Bronchial epithelial cell (primary cell): ENCODE results near the gene PARD6G. TPM values are rescaled to one million over a fixed set of nuclear protein-coding genes. Genes with fewer than 3 reads are reported as not detected.

Experiments
- DNase-seq: peaks from one replicate; pipeline ENCODE4 v3.0.0-alpha.2; 2010; ENCODE audit warnings: low read depth
- FAIRE-seq: peaks from 2 replicates; lab custom pipeline; 2011; peaks lifted over from hg19 to GRCh38; lab: Jason Lieb, UNC
- H3K27me3 ChIP-seq: 2 replicates; pipeline ENCODE4 v1.5.1; 2011; ENCODE audit warnings: low read length; ENCODE audit not compliant: control insufficient read depth, insufficient read depth
- H3K36me3 ChIP-seq: 2 replicates; pipeline ENCODE4 v1.5.1; 2011; ENCODE audit warnings: low read length; ENCODE audit not compliant: control insufficient read depth, insufficient read depth
- H3K4me3 ChIP-seq: 2 replicates; pipeline ENCODE4 v1.5.1; 2011; ENCODE audit warnings: mild to moderate bottlenecking, low read depth, low read length, control low read depth
- CTCF ChIP-seq: IDR thresholded peaks from 2 replicates; pipeline ENCODE4 v1.5.1; 2011; ENCODE audit warnings: mild to moderate bottlenecking, moderate library complexity, low read length, control low read depth, inconsistent platforms; ENCODE audit not compliant: insufficient read depth, severe bottlenecking
- total RNA-seq: library from RNA; depleted of rRNA; stranded (reverse); fragments of >200 nt; gene quantifications from 2 replicates; pipeline ENCODE4 v1.2.1, GENCODE V29; 2014

The PARD6G gene
- total RNA-seq, 1 donor from 2014 or later = 13.2 TPM

GRCh38 chr18:80180778-80181564 lies 66.3 kb downstream of the PARD6G start:
- no peak for TF ChIP-seq CTCF
- H3K4me3 ChIP-seq = no peak overlapping the region
- DNase-seq (no peak), FAIRE-seq (no peak)
- H3K36me3 ChIP-seq = no peaks in the 10 kb centered on the region
- no peaks in the 10 kb centered on the region for H3K27me3 ChIP-seq

GRCh38 chr18:80179857-80180558 lies 67.3 kb downstream of the PARD6G start:
- Histone ChIP-seq H3K27me3 (no peaks in the 10 kb centered on the region), H3K36me3 (peaks cover 1% of the 10 kb centered on the region), H3K4me3 (no peak overlapping the region)
- DNase-seq (peak; percentile 79), FAIRE-seq (no peak)
- TF ChIP-seq CTCF = peak; percentile 50

DNA sequence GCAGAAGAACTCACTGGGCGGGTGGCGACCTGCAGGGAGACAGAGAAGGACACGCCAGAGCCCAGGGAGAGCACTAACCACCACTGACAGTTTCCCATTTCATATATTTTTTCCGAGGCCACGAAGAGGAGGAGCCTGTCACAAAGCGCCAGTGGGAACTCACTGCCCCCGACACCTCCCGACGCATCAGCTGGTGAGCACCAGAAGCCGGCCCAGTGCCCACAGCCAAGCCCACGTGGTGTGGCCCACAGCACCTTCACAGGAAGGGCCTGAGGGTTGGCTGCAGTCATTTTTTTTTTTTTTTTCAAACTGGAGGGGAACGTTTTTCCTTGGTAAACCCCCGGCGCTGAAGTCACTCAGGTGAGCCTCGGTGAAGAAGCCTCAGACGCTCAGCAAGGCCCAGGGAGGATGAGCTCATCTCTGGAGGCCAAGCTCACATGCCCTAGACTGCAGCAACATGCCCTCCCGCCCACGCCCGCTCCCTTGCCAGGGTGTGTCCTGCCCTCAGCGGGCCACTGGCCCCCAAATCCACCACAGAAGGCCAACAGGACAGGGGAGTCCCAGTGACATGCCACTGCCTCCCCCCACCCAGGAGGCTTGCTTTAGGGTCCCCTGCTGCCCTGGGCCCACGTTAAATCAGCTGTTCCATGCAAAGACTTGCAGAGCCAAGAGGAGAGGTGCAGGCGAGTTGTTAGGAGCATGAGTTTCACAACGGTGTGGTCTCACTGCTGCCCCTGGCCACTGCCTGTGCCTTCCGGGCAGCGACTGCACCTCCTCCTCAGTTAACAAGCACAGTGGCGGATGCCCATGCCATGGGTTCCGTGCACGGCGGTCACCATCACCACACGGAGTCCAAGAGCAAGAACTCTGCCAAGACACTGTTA lies 68.1 kb downstream of the PARD6G start:
- Histone ChIP-seq H3K4me3 (no peak overlapping the region), H3K27me3 (no peaks in the 10 kb centered on the region), H3K36me3 (peaks cover 1% of the 10 kb centered on the region)
- DNase-seq = peak; percentile 89
- peak; percentile 86 for FAIRE-seq
- TF ChIP-seq CTCF = no peak

GRCh38 chr18:80177128-80177527 lies 70.2 kb downstream of the PARD6G start:
- TF ChIP-seq CTCF = no peak
- peaks cover 1% of the 10 kb centered on the region for H3K36me3 ChIP-seq
- H3K4me3 ChIP-seq = no peak overlapping the region
- H3K27me3 ChIP-seq = no peaks in the 10 kb centered on the region
- DNase-seq (no peak), FAIRE-seq (peak; percentile 96)

GRCh38 chr18:80176334-80177073 lies 70.8 kb downstream of the PARD6G start:
- no peak for TF ChIP-seq CTCF
- FAIRE-seq = no peak
- H3K36me3 ChIP-seq = peaks cover 1% of the 10 kb centered on the region
- H3K27me3 ChIP-seq = no peaks in the 10 kb centered on the region
- no peak overlapping the region for H3K4me3 ChIP-seq
- no peak for DNase-seq
